Heart left ventricle (tissue), 16 donors: ENCODE measurements around the gene CCL1. TPM values are rescaled to one million over a fixed set of nuclear protein-coding genes. Genes with fewer than 3 reads are reported as not detected.

ENCODE experiments used
- ATAC-seq, 4 donors: fragments of 200-7000 bp; cut with Tn5 transposase; one replicate each; pipeline ENCODE4 v1.9.1; 2020 to 2022; ENCODE audit warnings: moderate library complexity in 4 of 4, mild to moderate bottlenecking in 3 of 4, moderate number of reproducible peaks in 1 of 4
- DNase-seq, 5 donors: peaks; one replicate each; pipeline ENCODE4 v3.0.0-alpha.2; 2020
- H3K27ac ChIP-seq, 12 donors: fragments of 200-600 bp; sonication (generic) in 4 of 12; one replicate each; pipeline versions ENCODE4 v1.5.0 to v1.8.0; 2016 to 2022; ENCODE audit warnings: mild to moderate bottlenecking in 2 of 12
- H3K27me3 ChIP-seq, 9 donors: fragments of 200-600 bp; sonication (generic) in 2 of 9; one replicate each; pipeline versions ENCODE4 v1.5.1 to v1.8.0; 2016 to 2022; ENCODE audit warnings: mild to moderate bottlenecking in 3 of 9
- H3K36me3 ChIP-seq, 9 donors: fragments of 200-600 bp; sonication (generic) in 2 of 9; one replicate each; pipeline versions ENCODE4 v1.5.0 to v1.8.0; 2018 to 2022; ENCODE audit warnings: mild to moderate bottlenecking in 2 of 9
- H3K4me1 ChIP-seq, 12 donors: fragments of 200-600 bp; sonication (generic) in 4 of 12; one replicate each; pipeline versions ENCODE4 v1.5.0 to v1.8.0; 2016 to 2022; ENCODE audit warnings: mild to moderate bottlenecking in 3 of 12
- H3K4me3 ChIP-seq, 12 donors: fragments of 200-600 bp; sonication (generic) in 4 of 12; one replicate each; pipeline versions ENCODE4 v1.5.0 to v1.8.0; 2017 to 2022; ENCODE audit warnings: mild to moderate bottlenecking in 9 of 12, moderate library complexity in 4 of 12
- H3K9me3 ChIP-seq, 12 donors: fragments of 200-600 bp; sonication (generic) in 4 of 12; one replicate each; pipeline versions ENCODE4 v1.5.0 to v1.8.0; 2016 to 2022; ENCODE audit warnings: mild to moderate bottlenecking in 1 of 12
- CTCF ChIP-seq, 12 donors: fragments of 200-600 bp; sonication (generic) in 4 of 12; IDR thresholded peaks; one replicate each; pipeline versions ENCODE4 v1.5.0 to v1.8.0; 2018 to 2022; ENCODE audit warnings: antibody characterized with exemption in 12 of 12, mild to moderate bottlenecking in 5 of 12
- POLR2A ChIP-seq, 2 donors: fragments of 450-650 bp; IDR thresholded peaks; one replicate each; pipeline ENCODE4 v1.6.1; 2017; ENCODE audit warnings: antibody characterized with exemption in 2 of 2, mild to moderate bottlenecking in 2 of 2, moderate library complexity in 2 of 2
- WGBS, 4 donors: extraction: QIAGEN DNeasy Blood & Tissue Kit in 2 of 4; methylation state at CpG; one replicate each; pipeline versions ENCODE4 v1.1.5 to v1.1.7; 2013 to 2018; 5-methylcytosine and 5-hydroxymethylcytosine counted together
- intact Hi-C, 10 donors: fragments of 100-400 bp; cut with DNase I; formaldehyde crosslinking; loops; one replicate each; pipeline versions ENCODE4 v1.11.1 to v1.14.2; 2022
- polyA plus RNA-seq, 2 donors: library from polyadenylated mRNA; stranded (reverse); fragments of 200-250 nt; gene quantifications; one replicate each; pipeline ENCODE4 v1.2.3, GENCODE V29; 2013
- total RNA-seq, 9 donors: library from RNA; depleted of rRNA in 2 of 9; stranded (reverse); fragments of >200 nt in 2 of 9; fragmentation: NEBNext Ultra II Directional in 3 of 9; extraction: Animal tissue kit (Norgen Biotek cat#: 25700) in 3 of 9; gene quantifications; one replicate each; pipeline versions ENCODE4 v1.1.0 to v1.2.4, GENCODE V29; 2016 to 2023
- donor health status: ischemic (EF 13 %, LVEDD 7.1; RV severe dilation, severe dysfunction).
- donor health status: healthy with polysubstance abuse.
- donor health status: DM: no; HTN: yes; CAD: no.
- donor health status: DM: no; HTN: no; CAD: no.
- donor health status: ischemic (EF 25% LVEDD 6.9; RV normal size, moderate dysfunction).
- donor health status: ischemic (EF 25% LVEDD 5.7; RV mildly dilated, moderate dysfunction).
- donor health status: healthy.
- donor health status: DM: yes; HTN: yes; CAD: no.
- donor health status: ischemic (EF 35%, LVEDD 5.7; RV mildly dilated, moderate dysfunction).
- donor health status: nonischemic (EF 11% LVEDD 7.7; RV severe dilation, severe dysfunction).
- donor health status: DM: yes; HTN: yes; CAD: no.
- donor health status: PGD.
- donor health status: ischemic (EF 29% LVEDD 5.4; RV normal size, mild dysfunction).
- donor health status: nonischemic (EF 23%, LVEDD 6.1; RV moderate dilation, normal function).

Gene CCL1
- total and polyA plus RNA-seq, 11 donors, result not detected

- intact Hi-C loops, result no loop called here
- DNase-seq (no peak), ATAC-seq (no peak)
- 77 to 85% (median 78%) methylated on average over 4 of the region's 4 CpGs for WGBS, 4 donors
- no peaks in the 10 kb centered on the region for H3K4me1 ChIP-seq
- H3K36me3 ChIP-seq, result no peaks in the 10 kb centered on the region
- H3K4me3 ChIP-seq, result no peak overlapping the region
- no peaks in the 10 kb centered on the region for H3K9me3 ChIP-seq
- peaks cover 0 to 50% (median 27%) of the 10 kb centered on the region in 9 donors for H3K27me3 ChIP-seq
- H3K27ac ChIP-seq, result no peak overlapping the region
- no peak for TF ChIP-seq CTCF (IDR thresholded peaks at IDR 0.05)
- TF ChIP-seq POLR2A (IDR thresholded peaks at IDR 0.05), result no peak
Measured at GRCh38 chr17:34409352-34409751, 46.3 kb upstream of the CCL1 start.

DNA sequence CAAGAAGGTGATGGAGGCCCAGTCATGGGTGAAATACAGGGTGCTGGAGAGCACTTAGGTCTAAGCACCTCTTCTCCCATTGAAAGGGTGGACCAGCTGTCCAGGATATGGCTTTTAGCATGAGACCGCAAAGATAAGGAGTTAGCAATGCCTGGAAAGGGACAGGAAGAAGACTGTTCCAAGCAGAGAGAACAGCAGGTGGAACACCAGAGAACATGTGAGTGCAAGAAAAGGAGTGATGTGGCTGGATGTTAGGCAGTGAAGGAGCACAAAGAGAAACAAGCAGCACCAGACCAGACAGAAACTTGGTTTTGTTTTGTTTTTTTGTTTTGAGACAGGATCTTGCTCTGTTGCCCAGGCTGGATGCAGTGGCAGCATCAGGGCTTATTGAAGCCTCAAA is 45.4 kb upstream of the CCL1 start:
- no peaks in the 10 kb centered on the region for H3K36me3 ChIP-seq
- DNase-seq (no peak), ATAC-seq (no peak)
- no peak overlapping the region for H3K27ac ChIP-seq
- intact Hi-C loops, result no loop called here
- 58 to 77% (median 65%) methylated on average over 1 of the region's 1 CpG for WGBS, 4 donors
- H3K27me3 ChIP-seq, result peaks cover 0 to 43% (median 23%) of the 10 kb centered on the region in 9 donors
- no peaks in the 10 kb centered on the region for H3K4me1 ChIP-seq
- H3K4me3 ChIP-seq, result no peak overlapping the region
- no peaks in the 10 kb centered on the region for H3K9me3 ChIP-seq
- no peak for TF ChIP-seq POLR2A (IDR thresholded peaks at IDR 0.05)
- no peak for TF ChIP-seq CTCF (IDR thresholded peaks at IDR 0.05)

GRCh38 chr17:34406226-34406625 is 43.2 kb upstream of the CCL1 start:
- Histone ChIP-seq H3K4me3 (no peak overlapping the region), H3K36me3 (no peaks in the 10 kb centered on the region), H3K27ac (no peak overlapping the region), H3K4me1 (no peaks in the 10 kb centered on the region), H3K27me3 (peaks cover 0 to 40% (median 19%) of the 10 kb centered on the region in 9 donors), H3K9me3 (no peaks in the 10 kb centered on the region)
- intact Hi-C loops, result no loop called here
- ATAC-seq (no peak), DNase-seq (no peak)
- 72 to 81% (median 78%) methylated on average over 6 of the region's 6 CpGs for WGBS, 4 donors
- TF ChIP-seq POLR2A (IDR thresholded peaks at IDR 0.05), result no peak
- TF ChIP-seq CTCF (IDR thresholded peaks at IDR 0.05), result no peak

DNA sequence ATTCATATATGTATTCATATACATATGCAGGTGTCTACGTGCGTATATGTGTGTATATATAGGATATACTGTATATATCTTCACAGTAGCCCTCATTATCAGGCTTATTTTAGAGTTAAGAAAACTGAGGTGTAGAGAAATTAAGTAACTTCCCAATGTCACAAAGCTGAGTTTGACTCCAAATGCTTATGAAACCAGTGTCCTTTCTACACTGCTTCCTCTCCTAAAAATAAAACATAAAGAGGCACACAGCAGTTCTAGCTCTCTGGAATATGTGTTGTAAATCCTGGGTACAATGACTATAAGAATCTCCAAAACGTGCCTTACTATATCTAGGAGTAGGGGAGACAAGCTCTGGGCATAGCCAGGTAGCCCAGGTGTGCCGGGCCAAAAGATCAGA is 40.0 kb upstream of the CCL1 start:
- Histone ChIP-seq H3K9me3 (no peaks in the 10 kb centered on the region), H3K36me3 (no peaks in the 10 kb centered on the region), H3K27me3 (peaks cover 0 to 27% (median 5%) of the 10 kb centered on the region in 9 donors), H3K27ac (no peak overlapping the region), H3K4me3 (no peak overlapping the region), H3K4me1 (peaks cover 0 to 17% (median 0%) of the 10 kb centered on the region in 12 donors)
- no peak for ATAC-seq
- no peak for DNase-seq
- intact Hi-C loops, result no loop called here
- TF ChIP-seq POLR2A (IDR thresholded peaks at IDR 0.05) (no peak), CTCF (IDR thresholded peaks at IDR 0.05) (no peak)
- 56 to 81% (median 66%) methylated on average over 4 of the region's 4 CpGs for WGBS, 4 donors
